AG09319 (cell line): ENCODE measurements around the gene BDNF.

Experiments used
- DNase-seq: peaks from one replicate; pipeline ENCODE4 v3.0.0-alpha.2; 2010; ENCODE audit warnings: low read depth; ENCODE audit errors: extremely low read depth
- TF ChIP-seq, protein P1 (sequence below): IDR thresholded peaks from 2 replicates; pipeline ENCODE4 v1.5.1; 2011; ENCODE audit warnings: low read depth, mild to moderate bottlenecking, inconsistent platforms, low read length, moderate library complexity

Gene BDNF

DNA sequence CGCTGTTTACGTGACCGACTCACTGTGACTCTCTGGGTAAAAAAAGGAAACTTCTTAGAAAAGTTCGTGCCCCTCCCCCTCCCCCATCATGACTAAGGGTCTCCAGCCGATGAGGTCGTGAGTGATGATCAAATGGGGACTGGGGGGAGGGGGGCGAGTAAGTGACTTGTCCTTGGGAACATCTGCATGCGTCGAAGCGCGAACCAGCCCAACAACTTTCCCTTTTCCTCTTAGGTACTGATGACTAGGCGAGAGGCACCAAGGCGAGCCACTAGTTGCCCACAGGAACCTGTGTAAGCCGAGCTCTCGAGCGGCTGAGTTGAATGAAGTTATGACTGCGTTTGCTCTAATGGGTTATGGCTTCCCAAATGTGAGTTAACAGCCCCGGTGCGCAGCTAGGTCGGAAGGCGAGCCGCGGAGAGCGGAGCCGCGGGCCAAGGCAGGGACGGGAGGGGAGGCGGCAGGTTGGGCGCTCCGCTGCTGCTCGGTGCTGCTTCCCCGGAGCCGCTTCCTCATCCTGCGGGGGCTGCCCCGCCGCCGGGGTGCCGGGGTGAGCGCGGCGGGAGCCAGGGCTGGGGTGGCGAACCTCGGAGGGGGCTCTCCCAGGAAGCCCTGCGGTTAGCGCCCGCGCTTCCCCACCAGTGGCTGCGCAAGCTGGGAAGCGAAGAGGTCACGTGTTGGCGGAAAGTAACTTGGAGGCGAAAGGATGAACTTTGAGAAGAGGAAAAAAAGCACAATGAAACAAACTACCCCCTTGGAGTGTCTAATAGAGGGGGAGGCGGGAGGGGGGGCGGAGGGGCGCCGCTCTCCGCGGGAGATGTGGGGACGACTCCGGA is 22.1 kb upstream of the BDNF start:
- no peak for DNase-seq
- TF ChIP-seq, protein P1, sequence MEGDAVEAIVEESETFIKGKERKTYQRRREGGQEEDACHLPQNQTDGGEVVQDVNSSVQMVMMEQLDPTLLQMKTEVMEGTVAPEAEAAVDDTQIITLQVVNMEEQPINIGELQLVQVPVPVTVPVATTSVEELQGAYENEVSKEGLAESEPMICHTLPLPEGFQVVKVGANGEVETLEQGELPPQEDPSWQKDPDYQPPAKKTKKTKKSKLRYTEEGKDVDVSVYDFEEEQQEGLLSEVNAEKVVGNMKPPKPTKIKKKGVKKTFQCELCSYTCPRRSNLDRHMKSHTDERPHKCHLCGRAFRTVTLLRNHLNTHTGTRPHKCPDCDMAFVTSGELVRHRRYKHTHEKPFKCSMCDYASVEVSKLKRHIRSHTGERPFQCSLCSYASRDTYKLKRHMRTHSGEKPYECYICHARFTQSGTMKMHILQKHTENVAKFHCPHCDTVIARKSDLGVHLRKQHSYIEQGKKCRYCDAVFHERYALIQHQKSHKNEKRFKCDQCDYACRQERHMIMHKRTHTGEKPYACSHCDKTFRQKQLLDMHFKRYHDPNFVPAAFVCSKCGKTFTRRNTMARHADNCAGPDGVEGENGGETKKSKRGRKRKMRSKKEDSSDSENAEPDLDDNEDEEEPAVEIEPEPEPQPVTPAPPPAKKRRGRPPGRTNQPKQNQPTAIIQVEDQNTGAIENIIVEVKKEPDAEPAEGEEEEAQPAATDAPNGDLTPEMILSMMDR, result no peak

DNA sequence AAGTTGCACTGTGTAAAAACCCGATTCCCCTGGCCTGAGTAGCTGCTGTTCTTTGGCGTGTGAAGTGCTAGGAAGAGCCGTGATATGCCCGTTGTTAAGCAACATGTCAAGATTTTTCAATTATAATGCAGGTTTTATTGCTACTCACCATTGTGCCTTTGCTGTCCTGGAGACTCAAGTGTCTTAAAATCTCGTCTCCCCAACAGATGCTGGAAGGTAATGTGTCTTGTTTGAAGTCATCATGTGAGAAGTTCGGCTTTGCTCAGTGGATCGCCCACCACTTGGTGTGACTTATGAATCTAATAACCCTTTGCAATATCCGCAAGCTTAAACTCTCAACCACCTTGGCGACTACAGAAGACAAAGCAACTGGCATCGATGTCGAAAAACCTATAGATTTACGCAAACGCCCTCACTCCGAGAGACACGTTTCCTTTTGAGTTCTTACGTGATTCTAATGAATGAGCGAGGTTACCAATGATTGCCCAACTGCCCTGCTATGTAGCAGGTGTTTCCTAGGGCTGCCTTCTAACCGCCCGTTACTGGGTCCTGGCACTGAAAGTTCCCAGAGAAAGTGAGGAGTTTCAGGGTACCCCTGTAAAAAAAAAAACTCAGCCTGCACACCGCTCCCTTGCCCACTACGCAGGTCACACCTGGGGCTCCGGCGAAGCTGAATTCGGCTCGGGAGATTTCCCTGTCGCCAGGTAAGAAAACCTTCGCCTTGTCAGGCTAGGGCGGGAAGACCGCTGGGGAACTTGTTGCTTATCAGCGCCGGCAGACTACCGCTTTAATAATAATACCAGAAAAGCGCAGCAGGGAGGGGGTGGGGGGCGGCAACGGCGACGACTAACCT is 21.2 kb upstream of the BDNF start:
- TF ChIP-seq, protein P1, result no peak
- DNase-seq, result no peak

DNA sequence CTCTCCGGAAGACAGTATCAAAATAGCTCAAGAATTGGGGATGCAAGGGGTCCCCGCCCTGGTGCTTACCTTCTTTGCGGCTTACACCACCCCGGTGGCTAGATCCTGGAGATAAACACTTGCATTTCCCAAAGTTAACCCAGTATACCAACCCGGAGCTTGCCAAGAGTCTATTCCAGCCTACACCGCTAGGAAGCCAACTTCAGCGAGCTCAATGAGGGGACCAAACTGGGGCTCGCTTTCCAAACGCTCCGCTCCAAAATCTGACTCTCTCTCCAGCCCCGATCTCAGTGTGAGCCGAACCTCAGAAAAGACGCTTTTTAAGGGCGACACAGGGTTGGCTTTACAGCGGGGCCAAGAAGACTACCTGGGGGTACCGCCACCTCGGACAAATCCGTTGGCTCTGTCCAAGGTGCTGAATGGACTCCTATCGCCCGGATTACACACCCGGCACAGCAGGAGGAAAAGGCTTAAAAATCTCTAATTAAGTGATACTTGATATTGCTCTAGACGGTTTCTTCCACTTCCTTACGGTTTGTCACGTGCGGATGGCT is 20.1 kb upstream of the BDNF start:
- DNase-seq, result no peak
- TF ChIP-seq, protein P1, result peak; percentile 6

DNA sequence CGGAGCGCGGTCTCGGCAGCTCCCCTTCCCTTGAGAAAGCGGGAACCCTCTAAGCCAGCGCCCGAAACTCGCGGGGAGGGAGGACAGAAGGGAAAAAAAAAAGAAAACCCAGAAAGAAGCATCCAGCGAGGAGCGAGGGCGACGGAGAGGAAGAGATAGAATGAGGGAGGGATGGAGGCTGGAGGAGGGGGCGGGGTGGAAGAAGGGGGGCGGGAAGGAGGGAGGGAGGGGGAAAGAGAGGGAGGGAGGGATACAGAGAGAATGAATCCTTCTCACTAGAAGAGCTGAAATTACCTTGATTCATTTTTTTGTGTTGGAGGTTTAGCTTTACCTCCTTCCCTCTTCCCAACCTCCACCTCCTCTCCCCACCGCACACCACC is 19.3 kb upstream of the BDNF start:
- DNase-seq, result no peak
- TF ChIP-seq, protein P1, result no peak

DNA sequence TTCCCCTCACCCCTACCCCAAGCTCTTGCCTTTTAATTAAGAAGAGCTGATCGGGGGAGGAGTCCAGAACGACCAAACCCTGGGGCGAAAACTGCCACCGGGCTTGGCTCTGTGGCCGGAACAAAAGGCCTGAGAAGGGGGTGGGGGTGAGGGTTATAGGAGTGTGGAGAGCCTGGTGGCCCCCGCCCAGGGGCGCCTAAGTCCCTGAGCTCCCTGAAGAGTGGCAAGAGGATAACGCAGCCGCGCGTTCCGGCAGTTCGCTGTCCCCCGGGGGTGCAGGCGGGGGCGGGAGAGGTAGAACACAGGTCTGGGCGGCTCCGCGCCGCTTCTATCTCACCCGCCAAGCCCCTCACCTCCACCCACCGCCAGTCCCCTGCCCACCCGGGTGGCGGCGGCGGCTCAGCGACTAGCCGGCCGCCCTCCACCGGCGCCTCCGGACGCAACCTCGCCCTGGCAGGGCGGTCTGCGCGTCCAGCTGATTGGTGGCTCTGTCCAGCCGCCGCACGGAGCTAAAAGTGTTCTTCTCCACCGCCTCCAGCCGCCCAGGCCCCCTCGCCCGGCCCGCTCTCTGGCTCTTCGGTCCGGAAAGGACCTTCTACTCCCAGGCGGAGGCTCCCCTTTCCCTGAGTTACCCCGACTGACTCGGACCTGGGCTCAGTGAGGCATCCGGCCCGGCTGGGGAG is 18.7 kb upstream of the BDNF start:
- no peak for DNase-seq
- TF ChIP-seq, protein P1, result no peak

DNA sequence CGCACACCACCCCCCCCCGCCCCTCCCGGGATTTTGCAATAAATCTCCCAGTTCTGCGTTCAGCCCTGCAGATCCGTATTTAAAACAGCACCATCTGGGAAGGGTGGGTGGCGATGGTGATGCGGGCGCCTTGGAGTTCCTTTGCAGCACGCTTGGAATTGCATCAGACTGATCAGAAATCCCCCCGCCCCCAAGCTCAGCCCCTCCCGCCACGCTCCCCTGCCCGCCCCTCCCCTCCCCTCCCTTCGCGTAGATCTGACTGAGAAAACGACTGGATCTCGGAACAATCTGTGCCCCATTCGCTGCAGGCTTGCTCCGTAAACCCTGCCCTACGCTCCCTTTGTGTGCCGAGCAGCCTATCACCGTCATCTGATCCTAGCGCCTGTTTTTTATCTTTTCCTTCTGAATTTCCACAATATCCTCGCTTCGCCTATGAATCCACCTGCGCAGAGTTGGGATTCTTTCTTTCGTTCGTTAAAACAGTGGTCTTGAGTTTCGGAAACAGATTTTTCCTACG is 18.1 kb upstream of the BDNF start:
- TF ChIP-seq, protein P1, result no peak
- peak; percentile 97 for DNase-seq
